Naive thymus-derived CD4-positive, alpha-beta T cell (primary cell): ENCODE measurements around the gene KRT26. TPM values are rescaled to one million over a fixed set of nuclear protein-coding genes. Genes with fewer than 3 reads are reported as not detected.
A peak's percentile ranks its signal among the peaks of the same experiment; 100 is the strongest.

Experiments
- ATAC-seq: fragments of 150-1000 bp; cut with Tn5 transposase; 2 replicates; pipeline ENCODE4 v1.10.0; 2021; ENCODE audit warnings: mild to moderate bottlenecking, moderate library complexity
- CTCF ChIA-PET: fragments of 350-600 bp; sonication (Branson Sonifier 250); formaldehyde crosslinking; loops from one replicate; lab custom pipeline; 2021; ENCODE audit warnings: antibody characterized with exemption; lab: Charles Lee
- POLR2A ChIA-PET: fragments of 350-600 bp; sonication (Branson Sonifier 250); formaldehyde crosslinking; loops from one replicate; lab custom pipeline; 2021; ENCODE audit warnings: antibody characterized with exemption, inconsistent platforms; lab: Charles Lee
- DNase-seq, 9 donors: peaks; one replicate each; pipeline versions ENCODE4 v3.0.0 to v3.0.0-alpha.2; 2020 to 2022; ENCODE audit warnings: mixed read lengths in 1 of 9
- H3K27ac ChIP-seq: one replicate; pipeline ENCODE4 v1.7.0; 2013; ENCODE audit warnings: mild to moderate bottlenecking, low read depth, low read length, moderate library complexity
- H3K27me3 ChIP-seq, 2 donors: one replicate each; pipeline ENCODE4 v1.7.0; 2013; ENCODE audit warnings: low read length in 2 of 2, mild to moderate bottlenecking in 2 of 2, moderate library complexity in 2 of 2; ENCODE audit not compliant: control insufficient read depth in 2 of 2, insufficient read depth in 2 of 2
- H3K36me3 ChIP-seq, 3 experiments: 1 replicate in 2 of 3; 2 replicates in 1 of 3; pipeline ENCODE4 v1.7.0; 2013; ENCODE audit warnings: low read length in 3 of 3, mild to moderate bottlenecking in 3 of 3, moderate library complexity in 1 of 3; ENCODE audit not compliant: insufficient read depth in 3 of 3, control insufficient read depth in 2 of 3
- H3K4me1 ChIP-seq, 2 donors: one replicate each; pipeline ENCODE4 v1.7.0; 2013; ENCODE audit warnings: low read length in 2 of 2, mild to moderate bottlenecking in 2 of 2, moderate library complexity in 1 of 2; ENCODE audit not compliant: control insufficient read depth in 2 of 2, insufficient read depth in 2 of 2
- H3K4me3 ChIP-seq: 2 replicates; pipeline ENCODE4 v1.7.0; 2013; ENCODE audit warnings: mild to moderate bottlenecking, low read length
- H3K9me3 ChIP-seq, 3 experiments: 1 replicate in 2 of 3; 2 replicates in 1 of 3; pipeline ENCODE4 v1.7.0; 2013; ENCODE audit warnings: low read length in 3 of 3; ENCODE audit not compliant: control insufficient read depth in 2 of 3
- H3K27ac Mint-ChIP-seq, 9 donors: one replicate each; pipeline ENCODE4 v1.8.0; 2020 to 2022; ENCODE audit warnings: mixed read lengths in 9 of 9, mild to moderate bottlenecking in 8 of 9, moderate library complexity in 5 of 9, inconsistent platforms in 2 of 9
- H3K27me3 Mint-ChIP-seq, 5 donors: one replicate each; pipeline ENCODE4 v1.8.0; 2021 to 2022; ENCODE audit warnings: mixed read lengths in 5 of 5, mild to moderate bottlenecking in 1 of 5
- H3K36me3 Mint-ChIP-seq, 5 donors: one replicate each; pipeline ENCODE4 v1.8.0; 2020 to 2022; ENCODE audit warnings: mixed read lengths in 5 of 5, mild to moderate bottlenecking in 3 of 5, inconsistent platforms in 1 of 5
- H3K4me1 Mint-ChIP-seq, 7 donors: one replicate each; pipeline ENCODE4 v1.8.0; 2020 to 2022; ENCODE audit warnings: mixed read lengths in 7 of 7, mild to moderate bottlenecking in 3 of 7, inconsistent platforms in 1 of 7
- H3K4me3 Mint-ChIP-seq, 10 donors: one replicate each; pipeline ENCODE4 v1.8.0; 2020 to 2022; ENCODE audit warnings: mild to moderate bottlenecking in 10 of 10, mixed read lengths in 10 of 10, moderate library complexity in 6 of 10, inconsistent platforms in 2 of 10
- H3K9me3 Mint-ChIP-seq, 11 donors: one replicate each; pipeline ENCODE4 v1.8.0; 2020 to 2022; ENCODE audit warnings: mixed read lengths in 11 of 11, mild to moderate bottlenecking in 4 of 11, inconsistent platforms in 1 of 11, moderate library complexity in 1 of 11
- intact Hi-C, 2 donors: fragments of 100-400 bp; cut with micrococcal nuclease; formaldehyde crosslinking; loops; one replicate each; pipeline ENCODE4 v1.15.1; 2023
- polyA plus RNA-seq, 2 donors: library from polyadenylated mRNA; unstranded; fragments of 300-500 nt; fragmentation: Illumina TruSeq; gene quantifications; one replicate each; pipeline ENCODE4 v1.2.3, GENCODE V29; 2021
- total RNA-seq, 6 experiments: library from RNA in 5 of 6; stranded (reverse) in 5 of 6; gene quantifications; 1 replicate in 5 of 6; 2 replicates in 1 of 6; pipeline ENCODE4 v1.2.3 and lab custom pipeline; 2021 to 2026

Gene KRT26
- total RNA-seq = not detected
- polyA plus RNA-seq = not detected
- total RNA-seq (lab: John Stamatoyannopoulos, UW) = not detected

DNA sequence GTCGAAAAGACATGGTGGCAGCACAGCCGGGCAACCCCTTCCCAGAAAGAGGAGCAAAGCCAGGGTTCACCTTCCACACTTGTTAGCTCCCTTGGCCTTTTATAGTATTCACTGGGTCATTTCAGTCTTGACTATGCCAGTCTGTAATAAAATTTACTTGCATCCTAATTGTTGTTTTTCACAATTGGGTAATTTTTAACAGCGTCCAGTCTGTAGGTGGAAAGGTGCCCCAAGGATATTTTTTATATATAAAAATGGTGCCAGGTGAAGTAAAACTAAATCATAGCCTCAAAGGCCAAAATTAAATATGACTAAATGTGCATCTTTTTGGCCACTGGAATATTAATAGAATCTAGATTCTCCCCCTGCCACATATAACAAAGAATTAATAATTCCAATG, at the start of gene KRT26:
KRT26 (minus strand) TSS at position 101 of the 400 bp plus-strand sequence; CDS start at position 13, 88 bp downstream.
- Histone ChIP-seq H3K27me3 (peaks cover 4% of the 10 kb centered on the region in 2 donors), H3K9me3 (no peaks in the 10 kb centered on the region), H3K4me3 (no peak within 1 kb of the TSS), H3K36me3 (no peaks in the 10 kb centered on the region), H3K4me1 (no peaks in the 10 kb centered on the region), H3K27ac (no peak within 1 kb of the TSS)
- Mint-ChIP-seq H3K4me1 (no peaks in the 10 kb centered on the region), H3K36me3 (no peaks in the 10 kb centered on the region), H3K4me3 (no peak within 1 kb of the TSS), H3K9me3 (no peaks in the 10 kb centered on the region), H3K27me3 (peaks cover 42 to 54% (median 51%) of the 10 kb centered on the region in 5 donors), H3K27ac (no peak within 1 kb of the TSS)
- CTCF ChIA-PET = no interaction called here
- no peak for ATAC-seq
- intact Hi-C loops = no loop called here
- POLR2A ChIA-PET = interaction anchor here (0.5 kb wide), 1 partner anchor 393 kb away, joined by 3 read pairs; no protein-coding TSS in a partner anchor
- no peak for DNase-seq

- DNase-seq (no peak), ATAC-seq (no peak)
- intact Hi-C loops = no loop called here
- Histone ChIP-seq H3K9me3 (no peaks in the 10 kb centered on the region), H3K4me1 (peaks cover 9 to 13% of the 10 kb centered on the region in 2 donors), H3K27ac (no peak overlapping the region), H3K4me3 (no peak overlapping the region), H3K36me3 (peaks cover 0 to 6% (median 4%) of the 10 kb centered on the region in 3 experiments), H3K27me3 (no peaks in the 10 kb centered on the region)
- Mint-ChIP-seq H3K27ac (no peak overlapping the region), H3K4me3 (no peak overlapping the region), H3K27me3 (peaks cover 7 to 21% (median 13%) of the 10 kb centered on the region in 5 donors), H3K4me1 (peaks cover 17 to 43% (median 37%) of the 10 kb centered on the region in 7 donors), H3K36me3 (peaks cover 7 to 47% (median 44%) of the 10 kb centered on the region in 5 donors), H3K9me3 (peaks cover 0 to 14% (median 4%) of the 10 kb centered on the region in 11 donors)
- ChIA-PET CTCF (interaction anchor here (1.2 kb wide), 1 partner anchor 841 kb away, joined by 3 read pairs; no protein-coding TSS in a partner anchor), POLR2A (interaction anchor here (0.8 to 1.1 kb wide), 4 partner anchors 11 to 869 kb away, joined by 3 to 4 read pairs (median 4); partner anchors contain the start of gene EIF1)
Measured at GRCh38 chr17:40821536-40821935, 49.5 kb upstream of the KRT26 start.

DNA sequence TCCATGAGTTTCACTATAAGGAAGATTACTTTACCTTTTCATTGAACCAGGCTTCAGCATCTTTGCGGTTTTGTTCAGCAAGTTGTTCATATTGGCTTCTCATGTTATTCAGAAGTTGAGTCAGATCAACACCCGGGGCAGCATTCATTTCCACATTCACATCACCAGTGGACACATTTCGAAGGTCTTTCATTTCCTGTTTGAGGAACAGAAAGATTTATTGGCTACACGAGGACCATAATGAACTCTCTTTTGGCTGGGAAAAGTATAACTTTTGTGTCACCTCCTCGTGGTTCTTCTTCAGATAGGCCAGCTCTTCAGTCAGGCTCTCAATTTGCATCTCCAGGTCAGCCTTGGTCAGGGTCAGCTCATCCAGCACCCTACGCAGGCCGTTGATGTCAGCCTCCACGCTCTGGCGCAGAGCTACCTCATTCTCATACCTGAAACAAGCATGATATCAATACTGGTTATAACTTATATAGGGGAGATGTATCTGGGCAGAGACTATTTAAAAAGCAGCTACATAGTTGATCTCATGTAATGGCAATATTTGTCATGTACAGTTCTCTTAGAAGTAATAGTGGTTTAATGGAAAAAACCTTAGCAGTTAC, 48.3 kb upstream of the KRT26 start:
- peaks cover 0 to 6% (median 4%) of the 10 kb centered on the region in 3 experiments for H3K36me3 ChIP-seq
- intact Hi-C loops = no loop called here
- H3K27me3 Mint-ChIP-seq = peaks cover 7 to 15% (median 8%) of the 10 kb centered on the region in 5 donors
- DNase-seq (no peak), ATAC-seq (no peak)
- no peaks in the 10 kb centered on the region for H3K27me3 ChIP-seq
- CTCF ChIA-PET = no interaction called here
- H3K9me3 ChIP-seq = no peaks in the 10 kb centered on the region
- H3K4me3 Mint-ChIP-seq = peak overlapping the region; percentile 29 to 98 (median 82)
- peaks cover 9 to 13% of the 10 kb centered on the region in 2 donors for H3K4me1 ChIP-seq
- peaks cover 16 to 38% (median 31%) of the 10 kb centered on the region in 7 donors for H3K4me1 Mint-ChIP-seq
- peak overlapping the region in 5 of 9 donors; percentile 4 to 74 (median 59) for H3K27ac Mint-ChIP-seq
- H3K27ac ChIP-seq = no peak overlapping the region
- H3K4me3 ChIP-seq = no peak overlapping the region
- peaks cover 0 to 15% (median 4%) of the 10 kb centered on the region in 11 donors for H3K9me3 Mint-ChIP-seq
- peaks cover 7 to 43% (median 36%) of the 10 kb centered on the region in 5 donors for H3K36me3 Mint-ChIP-seq
- POLR2A ChIA-PET = interaction anchor here (0.7 to 2.2 kb wide), 8 partner anchors 7 to 869 kb away, joined by 3 to 41 read pairs (median 3); partner anchors contain the start of gene EIF1

DNA sequence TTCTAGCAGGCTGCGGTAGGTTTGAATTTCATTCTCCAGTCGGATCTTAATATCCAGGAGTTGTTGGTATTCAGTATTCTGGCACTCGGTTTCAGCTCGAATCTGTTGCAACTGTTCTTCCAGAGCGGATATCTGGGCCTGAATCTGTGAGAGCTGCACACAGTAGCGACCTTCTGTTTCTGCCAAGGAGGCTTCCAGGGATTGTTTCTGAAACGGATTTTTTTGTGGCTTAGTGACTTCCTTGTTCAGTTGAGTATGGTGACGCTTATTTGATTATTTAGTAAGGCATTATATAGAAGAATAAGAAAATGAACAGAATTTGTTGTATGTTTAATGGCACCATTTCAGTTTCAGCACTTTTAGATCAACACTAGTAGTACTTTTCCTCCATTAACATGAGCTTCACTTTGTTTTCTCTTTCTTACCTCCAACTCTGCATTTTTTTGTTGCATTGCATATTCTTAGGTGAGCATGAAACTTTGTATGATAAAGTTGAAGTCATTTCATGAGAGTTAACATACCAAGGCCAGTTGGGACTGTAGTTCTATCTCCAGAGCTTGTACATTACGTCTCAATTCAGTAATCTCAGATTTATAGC, 47.6 kb upstream of the KRT26 start:
- Histone ChIP-seq H3K36me3 (peaks cover 0 to 6% (median 4%) of the 10 kb centered on the region in 3 experiments), H3K27me3 (no peaks in the 10 kb centered on the region), H3K27ac (peak overlapping the region; percentile 76), H3K4me3 (peak overlapping the region; percentile 69), H3K9me3 (no peaks in the 10 kb centered on the region), H3K4me1 (peaks cover 9 to 13% of the 10 kb centered on the region in 2 donors)
- DNase-seq (no peak), ATAC-seq (no peak)
- peaks cover 7 to 22% (median 9%) of the 10 kb centered on the region in 5 donors for H3K27me3 Mint-ChIP-seq
- peaks cover 16 to 38% (median 31%) of the 10 kb centered on the region in 7 donors for H3K4me1 Mint-ChIP-seq
- H3K27ac Mint-ChIP-seq = peak overlapping the region; percentile 74 to 98 (median 86)
- POLR2A ChIA-PET = interaction anchor here (0.7 to 2.2 kb wide), 15 partner anchors 8 to 1417 kb away, joined by 3 to 41 read pairs (median 4); partner anchors contain the start of genes EIF1 and KRTAP16-1
- H3K9me3 Mint-ChIP-seq = peaks cover 0 to 15% (median 4%) of the 10 kb centered on the region in 11 donors
- CTCF ChIA-PET = interaction anchor here (0.8 to 1.5 kb wide), 3 partner anchors 16 to 846 kb away, joined by 3 to 8 read pairs (median 4); no protein-coding TSS in a partner anchor
- H3K4me3 Mint-ChIP-seq = peak overlapping the region; percentile 77 to 98 (median 82)
- intact Hi-C loops = loop anchor here (2.0 to 10.0 kb wide), 3 partner anchors 171 to 848 kb away; partner anchors contain the start of gene SMARCE1 (in 1 of the 2)
- H3K36me3 Mint-ChIP-seq = peaks cover 7 to 37% (median 35%) of the 10 kb centered on the region in 5 donors

DNA sequence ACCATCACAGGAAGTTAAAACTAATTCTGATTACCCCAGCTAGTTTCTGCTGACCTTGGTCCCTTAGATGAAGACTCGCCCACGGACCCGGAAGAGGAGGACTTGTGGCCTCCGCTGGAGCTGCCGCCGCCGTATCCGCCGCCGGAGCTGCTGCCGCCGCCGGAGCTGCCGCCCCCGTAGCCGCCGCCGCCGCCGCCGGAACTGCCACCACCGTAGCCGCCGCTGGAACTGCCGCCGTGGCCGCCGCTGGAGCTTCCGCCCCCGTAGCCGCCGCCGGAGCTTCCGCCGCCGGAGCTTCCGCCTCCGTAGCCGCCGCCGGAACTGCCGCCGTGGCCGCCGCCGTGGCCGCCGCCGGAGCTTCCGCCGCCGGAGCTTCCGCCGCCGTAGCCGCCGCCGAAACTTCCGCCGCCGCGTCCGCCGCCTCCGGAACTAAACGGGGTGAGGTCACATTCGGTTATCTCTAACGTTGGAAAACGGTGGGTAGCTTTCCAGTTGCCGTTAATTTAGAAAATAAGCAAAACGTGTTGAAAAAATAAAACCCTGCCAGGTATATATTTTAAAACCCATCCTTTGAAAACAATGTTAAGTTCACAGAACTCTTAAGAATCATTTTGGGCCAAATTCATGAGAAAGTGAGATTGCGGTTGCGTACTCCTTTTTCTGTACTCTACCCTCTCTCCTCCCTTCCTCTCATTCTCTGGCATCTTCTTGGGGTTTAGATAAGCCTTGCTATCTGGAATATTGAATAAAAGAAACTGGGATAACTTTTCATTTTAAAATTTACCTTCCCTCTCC, 46.9 kb upstream of the KRT26 start:
- ATAC-seq (peak; percentile 92), DNase-seq (peak; percentile 74 to 89 (median 84))
- Mint-ChIP-seq H3K4me3 (peak overlapping the region; percentile 84 to 98 (median 94)), H3K27me3 (peaks cover 4 to 23% (median 16%) of the 10 kb centered on the region in 5 donors), H3K27ac (peak overlapping the region; percentile 93 to 99 (median 96)), H3K36me3 (peaks cover 7 to 35% (median 32%) of the 10 kb centered on the region in 5 donors), H3K4me1 (peaks cover 11 to 38% (median 31%) of the 10 kb centered on the region in 7 donors), H3K9me3 (peaks cover 0 to 15% (median 5%) of the 10 kb centered on the region in 11 donors)
- CTCF ChIA-PET = interaction anchor here (0.6 to 1.5 kb wide), 6 partner anchors 15 to 847 kb away, joined by 3 to 8 read pairs (median 4); no protein-coding TSS in a partner anchor
- no peaks in the 10 kb centered on the region for H3K9me3 ChIP-seq
- POLR2A ChIA-PET = interaction anchor here (0.6 to 2.2 kb wide), 26 partner anchors 9 to 1417 kb away, joined by 3 to 41 read pairs (median 3); partner anchors contain the start of genes EIF1 and KRTAP16-1
- H3K4me3 ChIP-seq = peak overlapping the region; percentile 70
- H3K4me1 ChIP-seq = peaks cover 9 to 13% of the 10 kb centered on the region in 2 donors
- H3K27me3 ChIP-seq = no peaks in the 10 kb centered on the region
- H3K36me3 ChIP-seq = peaks cover 0 to 6% (median 4%) of the 10 kb centered on the region in 3 experiments
- intact Hi-C loops = loop anchor here (1.0 to 10.0 kb wide), 5 partner anchors 170 to 869 kb away; partner anchors contain the start of genes EIF1 (in 1 of the 2) and SMARCE1 (in 1 of the 2)
- H3K27ac ChIP-seq = peak overlapping the region; percentile 76
